Parathyroid adenoma (tissue), 2 donors: ENCODE measurements around the gene SLC4A7.
"Not testable (repeated sequence)": the region's sequence is repeated elsewhere in the genome, so short reads cannot be mapped to it uniquely, and the experiment has no call there.

Source experiments
- H2AFZ ChIP-seq: fragments of 300-600 bp; sonication (generic); one replicate; pipeline ENCODE4 v1.7.0; 2017; ENCODE audit warnings: antibody characterized with exemption, mild to moderate bottlenecking
- H3K27ac ChIP-seq: fragments of 300-600 bp; sonication (generic); one replicate; pipeline ENCODE4 v1.7.0; 2017
- H3K27me3 ChIP-seq: fragments of 300-600 bp; sonication (generic); one replicate; pipeline ENCODE4 v1.7.0; 2017; ENCODE audit warnings: low read length; ENCODE audit not compliant: control insufficient read depth, insufficient read depth
- H3K36me3 ChIP-seq: fragments of 300-600 bp; sonication (generic); one replicate; pipeline ENCODE4 v1.7.0; 2017; ENCODE audit warnings: low read length; ENCODE audit not compliant: control insufficient read depth, insufficient read depth
- H3K4me1 ChIP-seq: fragments of 300-600 bp; sonication (generic); one replicate; pipeline ENCODE4 v1.7.0; 2017; ENCODE audit warnings: control low read depth
- H3K4me2 ChIP-seq: fragments of 300-600 bp; sonication (generic); one replicate; pipeline ENCODE4 v1.7.0; 2017; ENCODE audit warnings: low read length
- H3K4me3 ChIP-seq: fragments of 300-600 bp; sonication (generic); one replicate; pipeline ENCODE4 v1.7.0; 2017; ENCODE audit warnings: low read depth, low read length
- H3K79me2 ChIP-seq: fragments of 300-600 bp; sonication (generic); one replicate; pipeline ENCODE4 v1.7.0; 2017; ENCODE audit warnings: control low read depth
- H3K9ac ChIP-seq: fragments of 300-600 bp; sonication (generic); one replicate; pipeline ENCODE4 v1.7.0; 2017; ENCODE audit warnings: mild to moderate bottlenecking
- H3K9me3 ChIP-seq: fragments of 300-600 bp; sonication (generic); one replicate; pipeline ENCODE4 v1.7.0; 2017; ENCODE audit warnings: low read length; ENCODE audit not compliant: control insufficient read depth
- CTCF ChIP-seq: fragments of 300-600 bp; sonication (generic); IDR thresholded peaks from one replicate; pipeline ENCODE4 v1.7.0; 2017; ENCODE audit warnings: antibody characterized with exemption, mild to moderate bottlenecking
- donor health status: primary hyperparathyroidism.

SLC4A7 gene

DNA sequence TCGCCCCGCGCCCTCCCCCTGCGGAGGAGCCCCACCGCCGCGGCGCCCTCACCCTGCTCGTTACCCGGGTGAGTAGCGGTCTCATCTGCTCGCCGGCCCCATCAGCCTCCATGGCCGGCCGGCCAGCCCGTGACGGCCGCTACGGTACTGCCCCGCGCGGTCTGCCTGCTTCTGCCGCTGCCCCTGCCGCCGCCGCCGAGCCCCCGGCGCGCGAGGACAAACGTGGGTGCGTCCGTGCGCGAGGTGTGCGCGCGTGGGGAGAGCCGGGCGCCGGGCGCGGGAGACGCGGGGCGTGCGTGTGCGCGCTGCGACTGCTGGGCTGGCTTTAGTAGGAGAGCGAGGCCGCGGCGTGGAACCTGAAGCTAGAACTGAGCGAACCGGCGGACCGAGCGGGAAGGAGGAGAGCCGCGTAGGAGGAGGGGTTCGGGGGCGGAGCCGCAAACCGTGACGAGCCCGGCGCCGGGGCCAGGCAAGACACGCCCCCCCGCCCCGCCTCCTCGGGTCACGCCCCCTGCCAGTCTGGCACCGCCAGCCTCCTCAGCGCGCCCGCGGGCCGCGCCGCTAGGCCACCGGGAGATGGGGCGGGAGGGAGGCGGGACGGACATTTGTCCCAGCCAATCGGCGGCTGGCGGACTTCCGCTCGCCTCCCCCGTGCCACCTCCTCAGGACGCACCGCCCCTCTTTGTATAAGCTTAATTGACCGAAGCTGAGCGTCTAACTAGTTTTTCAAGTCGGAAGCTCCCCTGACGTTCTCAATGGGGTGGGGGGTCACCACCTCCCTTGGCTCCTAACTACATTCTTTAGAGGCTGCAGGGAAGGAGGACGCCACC is at the start of gene SLC4A7:
TSS of gene SLC4A7 (minus strand) at position 370 of the 830 bp plus-strand sequence. CDS start at position 112, 258 bp downstream.
- H3K27me3 ChIP-seq, result no peaks in the 10 kb centered on the region
- H3K4me3 ChIP-seq, result peak within 1 kb of the TSS; percentile 72
- TF ChIP-seq CTCF, result no peak

GRCh38 chr3:27533261-27533607 is 49.0 kb upstream of the SLC4A7 start:
- no peak for TF ChIP-seq CTCF
- no peak overlapping the region for H3K4me3 ChIP-seq

More for the DNA sequence above, at the start of gene SLC4A7:
- Histone ChIP-seq H3K4me1 (no peaks in the 10 kb centered on the region), H3K9me3 (no peaks in the 10 kb centered on the region), H3K79me2 (peaks cover 4% of the 10 kb centered on the region), H3K36me3 (no peaks in the 10 kb centered on the region), H3K4me2 (peak within 1 kb of the TSS; percentile 86), H3K9ac (no peak within 1 kb of the TSS), H2AFZ (peak within 1 kb of the TSS; percentile 98), H3K27ac (peak within 1 kb of the TSS; percentile 70)

DNA sequence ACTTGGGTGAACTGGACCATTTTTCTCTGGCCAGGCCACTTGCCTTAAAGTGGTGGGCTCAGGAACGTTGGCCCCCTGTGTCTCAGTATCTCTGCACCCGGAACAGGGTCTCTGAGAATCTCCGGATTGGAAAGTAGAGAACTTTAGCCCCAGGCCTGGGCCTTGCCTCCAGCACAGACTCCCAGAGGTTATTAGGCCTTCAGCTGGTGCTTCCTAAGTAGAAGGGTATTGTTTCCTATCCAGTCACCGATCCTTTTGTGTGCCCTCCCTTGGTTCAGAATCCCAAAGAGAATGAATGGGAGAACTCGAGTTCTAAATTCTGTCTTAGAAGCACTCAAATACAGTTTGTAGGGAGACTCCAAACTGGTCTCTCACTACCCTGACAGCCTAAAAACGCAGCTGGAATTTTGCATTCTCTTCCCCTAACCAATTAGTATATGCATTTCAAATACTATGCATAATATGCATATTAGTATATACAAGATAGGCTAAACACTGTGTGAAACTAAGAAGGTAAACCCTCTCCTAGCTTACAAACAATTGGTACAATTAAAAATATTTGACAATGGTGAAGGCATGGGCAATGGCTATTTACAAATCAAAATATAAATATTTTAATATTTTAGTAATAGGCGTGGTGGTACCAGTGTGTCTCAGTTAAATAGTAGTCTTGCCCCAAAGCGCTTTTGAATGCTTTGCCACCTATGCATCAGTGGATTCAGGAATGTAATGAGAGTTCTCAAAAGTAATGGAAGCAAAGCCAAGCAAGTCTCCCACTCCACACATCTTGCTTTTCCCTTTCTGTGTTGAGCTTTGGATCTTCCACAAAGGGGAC is 48.5 kb upstream of the SLC4A7 start:
- Histone ChIP-seq H3K79me2 (no peaks in the 10 kb centered on the region), H2AFZ (no peak overlapping the region), H3K27ac (no peak overlapping the region), H3K9me3 (no peaks in the 10 kb centered on the region), H3K36me3 (no peaks in the 10 kb centered on the region), H3K9ac (no peak overlapping the region), H3K4me3 (no peak overlapping the region), H3K4me1 (no peaks in the 10 kb centered on the region), H3K27me3 (no peaks in the 10 kb centered on the region), H3K4me2 (no peak overlapping the region)
- no peak for TF ChIP-seq CTCF

More at GRCh38 chr3:27533261-27533607, 49.0 kb upstream of the SLC4A7 start:
- Histone ChIP-seq H3K4me1 (no peaks in the 10 kb centered on the region), H2AFZ (no peak overlapping the region), H3K9ac (no peak overlapping the region), H3K4me2 (no peak overlapping the region), H3K27ac (no peak overlapping the region), H3K36me3 (no peaks in the 10 kb centered on the region), H3K9me3 (no peaks in the 10 kb centered on the region), H3K79me2 (no peaks in the 10 kb centered on the region), H3K27me3 (no peaks in the 10 kb centered on the region)

DNA sequence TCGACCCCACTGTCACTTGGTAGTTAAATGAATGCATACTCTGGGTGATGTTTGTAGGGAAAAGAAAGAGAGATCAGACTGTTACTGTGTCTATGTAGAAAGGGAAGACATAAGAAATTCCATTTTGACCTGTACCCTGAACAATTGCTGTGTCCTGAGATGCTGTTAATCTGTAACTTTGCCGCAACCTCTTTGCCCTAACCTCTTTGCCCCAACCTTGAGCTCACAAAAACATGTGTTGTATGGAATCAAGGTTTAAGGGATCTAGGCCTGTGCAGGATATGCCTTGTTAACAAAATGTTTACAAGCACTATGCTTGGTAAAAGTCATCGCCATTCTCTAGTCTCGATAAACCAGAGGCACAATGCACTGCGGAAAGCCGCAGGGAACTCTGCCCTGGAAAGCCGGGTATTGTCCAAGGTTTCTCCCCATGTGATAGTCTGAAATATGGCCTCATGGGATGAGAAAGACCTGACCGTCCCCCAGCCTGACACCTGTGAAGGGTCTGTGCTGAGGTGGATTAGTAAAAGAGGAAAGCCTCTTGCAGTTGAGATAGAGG is 47.1 kb upstream of the SLC4A7 start:
- H3K9me3 ChIP-seq, H3K36me3 ChIP-seq, H3K27me3 ChIP-seq, H3K4me2 ChIP-seq, H3K4me1 ChIP-seq, H3K4me3 ChIP-seq, H3K79me2 ChIP-seq, H2AFZ ChIP-seq, H3K27ac ChIP-seq, H3K9ac ChIP-seq: not testable (repeated sequence)

- H3K4me2 ChIP-seq, result no peak overlapping the region
- H3K9ac ChIP-seq, result no peak overlapping the region
- no peaks in the 10 kb centered on the region for H3K36me3 ChIP-seq
- no peak for TF ChIP-seq CTCF
- H2AFZ ChIP-seq, result no peak overlapping the region
- H3K27me3 ChIP-seq, result no peaks in the 10 kb centered on the region
- no peak overlapping the region for H3K4me3 ChIP-seq
- no peaks in the 10 kb centered on the region for H3K9me3 ChIP-seq
- no peak overlapping the region for H3K27ac ChIP-seq
- no peaks in the 10 kb centered on the region for H3K4me1 ChIP-seq
- H3K79me2 ChIP-seq, result no peaks in the 10 kb centered on the region
Observed at GRCh38 chr3:27528791-27529190, 44.6 kb upstream of the SLC4A7 start.
